Natural killer cell (primary cell): Measurements from ENCODE around the gene MINDY1. TPM values are rescaled to one million over a fixed set of nuclear protein-coding genes. Genes with fewer than 3 reads are reported as not detected.

ENCODE experiments used
- ATAC-seq, 3 donors: fragments of 150-1000 bp in 2 of 3; fragments of 200-7000 bp in 1 of 3; cut with Tn5 transposase; 1 replicate in 1 of 3; 2 replicates in 2 of 3; pipeline ENCODE4 v1.10.0; 2021; ENCODE audit warnings: mild to moderate bottlenecking in 2 of 3, moderate library complexity in 2 of 3
- DNase-seq, 2 donors: peaks; one replicate each; pipeline versions ENCODE4 v3.0.0 to v3.0.0-alpha.2; 2013 to 2021; ENCODE audit warnings: mixed read lengths in 1 of 2
- H3K27ac ChIP-seq: one replicate; pipeline ENCODE4 v1.5.1; 2013; ENCODE audit warnings: mild to moderate bottlenecking, low read length
- H3K27me3 ChIP-seq: one replicate; pipeline ENCODE4 v1.6.1; 2013; ENCODE audit warnings: low read length; ENCODE audit not compliant: control insufficient read depth, insufficient read depth
- H3K36me3 ChIP-seq: one replicate; pipeline ENCODE4 v1.6.1; 2013; ENCODE audit warnings: low read length; ENCODE audit not compliant: control insufficient read depth, insufficient read depth
- H3K4me1 ChIP-seq: one replicate; pipeline ENCODE4 v1.6.1; 2013; ENCODE audit warnings: low read length; ENCODE audit not compliant: control insufficient read depth, insufficient read depth
- H3K4me3 ChIP-seq: one replicate; pipeline ENCODE4 v1.5.1; 2013; ENCODE audit warnings: low read length
- H3K9me3 ChIP-seq: one replicate; pipeline ENCODE4 v1.6.1; 2013; ENCODE audit warnings: low read length; ENCODE audit not compliant: control insufficient read depth, insufficient read depth
- H3K27ac Mint-ChIP-seq, 2 donors: one replicate each; pipeline ENCODE4 v1.8.0; 2022; ENCODE audit warnings: mild to moderate bottlenecking in 2 of 2, mixed read lengths in 2 of 2, moderate library complexity in 1 of 2
- H3K27me3 Mint-ChIP-seq, 2 donors: one replicate each; pipeline ENCODE4 v1.8.0; 2022; ENCODE audit warnings: low read depth in 2 of 2, mixed read lengths in 2 of 2
- H3K36me3 Mint-ChIP-seq: one replicate; pipeline ENCODE4 v1.8.0; 2022; ENCODE audit warnings: mixed read lengths
- H3K4me1 Mint-ChIP-seq, 2 donors: one replicate each; pipeline ENCODE4 v1.8.0; 2022; ENCODE audit warnings: mixed read lengths in 2 of 2
- H3K4me3 Mint-ChIP-seq: one replicate; pipeline ENCODE4 v1.8.0; 2022; ENCODE audit warnings: mild to moderate bottlenecking, moderate library complexity, mixed read lengths
- H3K9me3 Mint-ChIP-seq, 2 donors: one replicate each; pipeline ENCODE4 v1.8.0; 2022; ENCODE audit warnings: mixed read lengths in 2 of 2
- WGBS: methylation state at CpG from one replicate; pipeline ENCODE4 v1.1.7; 2013; ENCODE audit warnings: missing lambda C conversion rate; ENCODE audit not compliant: insufficient coverage; 5-methylcytosine and 5-hydroxymethylcytosine counted together
- intact Hi-C: fragments of 100-400 bp; cut with micrococcal nuclease; formaldehyde crosslinking; loops from one replicate; pipeline ENCODE4 v1.14.2; 2022
- total RNA-seq, 4 donors: library from RNA; stranded (reverse); fragments of 120-200 nt in 1 of 4; gene quantifications; one replicate each; pipeline versions ENCODE4 v1.2.3 to v1.2.4, GENCODE V29; 2013 to 2022
- TF ChIP-seq, protein P1 (sequence below): fragments of 200-600 bp; IDR thresholded peaks from one replicate; pipeline ENCODE4 v1.8.0; 2022; ENCODE audit warnings: antibody characterized with exemption

MINDY1 gene
- total RNA-seq, 3 donors from 2014 or later (not counting 1 experiment from before 2014, with no cell fraction given) = 14.0 to 15.6 (median 15.2) TPM

DNA sequence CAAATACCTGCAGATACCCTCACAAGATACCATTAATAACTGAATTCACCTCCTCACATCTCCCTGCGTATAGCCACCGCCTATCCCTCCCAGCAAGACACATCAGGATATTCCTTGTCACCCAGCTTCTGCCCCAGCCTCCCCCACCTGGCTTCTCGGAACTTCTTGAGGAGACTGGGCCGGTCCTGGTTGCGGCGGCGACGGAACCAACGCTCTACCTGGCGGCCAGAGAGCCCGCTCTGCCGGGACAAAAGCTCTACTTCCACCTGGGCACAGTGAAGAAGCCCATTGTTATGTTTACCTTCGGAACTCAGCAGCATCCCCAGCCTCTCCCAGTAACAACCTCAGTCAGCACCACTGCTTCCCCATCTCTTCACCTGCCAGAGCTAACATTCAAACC lies 38.8 kb downstream of the MINDY1 start:
- H3K36me3 Mint-ChIP-seq = peaks cover 17% of the 10 kb centered on the region
- H3K9me3 Mint-ChIP-seq = no peaks in the 10 kb centered on the region
- DNase-seq (no peak), ATAC-seq (no peak)
- H3K27ac ChIP-seq = no peak overlapping the region
- TF ChIP-seq, protein P1, sequence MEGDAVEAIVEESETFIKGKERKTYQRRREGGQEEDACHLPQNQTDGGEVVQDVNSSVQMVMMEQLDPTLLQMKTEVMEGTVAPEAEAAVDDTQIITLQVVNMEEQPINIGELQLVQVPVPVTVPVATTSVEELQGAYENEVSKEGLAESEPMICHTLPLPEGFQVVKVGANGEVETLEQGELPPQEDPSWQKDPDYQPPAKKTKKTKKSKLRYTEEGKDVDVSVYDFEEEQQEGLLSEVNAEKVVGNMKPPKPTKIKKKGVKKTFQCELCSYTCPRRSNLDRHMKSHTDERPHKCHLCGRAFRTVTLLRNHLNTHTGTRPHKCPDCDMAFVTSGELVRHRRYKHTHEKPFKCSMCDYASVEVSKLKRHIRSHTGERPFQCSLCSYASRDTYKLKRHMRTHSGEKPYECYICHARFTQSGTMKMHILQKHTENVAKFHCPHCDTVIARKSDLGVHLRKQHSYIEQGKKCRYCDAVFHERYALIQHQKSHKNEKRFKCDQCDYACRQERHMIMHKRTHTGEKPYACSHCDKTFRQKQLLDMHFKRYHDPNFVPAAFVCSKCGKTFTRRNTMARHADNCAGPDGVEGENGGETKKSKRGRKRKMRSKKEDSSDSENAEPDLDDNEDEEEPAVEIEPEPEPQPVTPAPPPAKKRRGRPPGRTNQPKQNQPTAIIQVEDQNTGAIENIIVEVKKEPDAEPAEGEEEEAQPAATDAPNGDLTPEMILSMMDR = no peak
- no peaks in the 10 kb centered on the region for H3K9me3 ChIP-seq
- peak overlapping the region in 1 of 2 donors; percentile 68 for H3K27ac Mint-ChIP-seq
- no peaks in the 10 kb centered on the region for H3K27me3 ChIP-seq
- H3K4me1 ChIP-seq = peaks cover 21% of the 10 kb centered on the region
- intact Hi-C loops = no loop called here
- WGBS = 97% methylated on average over 13 of the region's 13 CpGs
- H3K4me1 Mint-ChIP-seq = peaks cover 29 to 41% of the 10 kb centered on the region in 2 donors
- no peak overlapping the region for H3K4me3 Mint-ChIP-seq
- no peaks in the 10 kb centered on the region for H3K27me3 Mint-ChIP-seq
- H3K4me3 ChIP-seq = no peak overlapping the region
- peaks cover 58% of the 10 kb centered on the region for H3K36me3 ChIP-seq

DNA sequence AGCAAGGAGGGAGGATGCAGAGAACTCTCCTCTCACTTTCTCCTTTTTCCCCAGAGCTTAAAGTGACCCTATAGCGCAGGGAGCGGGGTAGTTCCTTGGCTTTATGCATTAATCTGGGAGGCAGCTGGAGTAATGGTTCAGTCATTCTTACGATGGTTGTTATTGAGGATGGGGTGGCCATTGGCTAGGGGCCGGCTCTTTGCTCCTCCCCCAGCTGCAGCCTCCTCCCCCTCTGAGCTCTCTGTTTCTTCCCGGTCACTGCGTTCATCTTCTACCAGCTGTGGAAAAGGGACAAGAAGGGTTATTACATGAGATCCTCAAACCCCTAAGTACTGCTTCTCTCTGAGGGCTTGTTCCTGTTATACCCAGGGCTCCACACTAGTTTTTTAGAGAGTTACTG lies 40.7 kb downstream of the MINDY1 start:
- no peak for DNase-seq
- Histone ChIP-seq H3K27ac (no peak overlapping the region), H3K4me3 (no peak overlapping the region), H3K27me3 (no peaks in the 10 kb centered on the region), H3K4me1 (peaks cover 2% of the 10 kb centered on the region), H3K9me3 (no peaks in the 10 kb centered on the region), H3K36me3 (peaks cover 75% of the 10 kb centered on the region)
- 94% methylated on average over 3 of the region's 6 CpGs for WGBS
- H3K36me3 Mint-ChIP-seq = peaks cover 17% of the 10 kb centered on the region
- no peaks in the 10 kb centered on the region for H3K9me3 Mint-ChIP-seq
- no peaks in the 10 kb centered on the region for H3K27me3 Mint-ChIP-seq
- intact Hi-C loops = no loop called here
- H3K4me3 Mint-ChIP-seq = no peak overlapping the region
- ATAC-seq = no peak
- H3K4me1 Mint-ChIP-seq = peaks cover 10 to 21% of the 10 kb centered on the region in 2 donors
- TF ChIP-seq, protein P1 = no peak
- peak overlapping the region in 1 of 2 donors; percentile 9 for H3K27ac Mint-ChIP-seq

DNA sequence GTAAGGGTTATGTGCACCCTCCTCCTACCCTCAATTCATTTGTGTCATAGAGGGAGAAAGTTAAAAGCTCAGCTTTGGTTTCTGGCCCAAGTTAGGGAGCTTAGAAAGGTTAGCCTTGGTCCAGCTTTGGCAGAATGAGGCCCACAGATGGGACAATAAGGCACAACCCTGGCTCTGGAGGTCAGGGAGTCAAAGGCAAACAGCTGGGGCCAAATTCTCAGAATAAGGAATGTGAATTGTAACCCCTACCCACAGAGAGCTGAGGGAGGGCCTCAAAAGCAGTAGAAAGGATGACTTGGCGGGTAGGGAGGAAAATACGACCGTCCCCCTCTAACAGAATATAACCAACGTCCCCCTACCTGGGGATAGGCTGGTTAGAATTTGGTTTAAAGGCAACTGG lies 41.1 kb downstream of the MINDY1 start:
- DNase-seq = no peak
- Mint-ChIP-seq H3K4me1 (peaks cover 6 to 17% of the 10 kb centered on the region in 2 donors), H3K9me3 (no peaks in the 10 kb centered on the region), H3K27me3 (no peaks in the 10 kb centered on the region), H3K27ac (no peak overlapping the region), H3K4me3 (no peak overlapping the region), H3K36me3 (peaks cover 17% of the 10 kb centered on the region)
- Histone ChIP-seq H3K27ac (no peak overlapping the region), H3K4me1 (no peaks in the 10 kb centered on the region), H3K36me3 (peaks cover 79% of the 10 kb centered on the region), H3K27me3 (no peaks in the 10 kb centered on the region), H3K9me3 (no peaks in the 10 kb centered on the region), H3K4me3 (no peak overlapping the region)
- TF ChIP-seq, protein P1 = no peak
- no peak for ATAC-seq
- WGBS = no CpG with 5 or more reads among the region's 4 CpGs
- intact Hi-C loops = no loop called here

DNA sequence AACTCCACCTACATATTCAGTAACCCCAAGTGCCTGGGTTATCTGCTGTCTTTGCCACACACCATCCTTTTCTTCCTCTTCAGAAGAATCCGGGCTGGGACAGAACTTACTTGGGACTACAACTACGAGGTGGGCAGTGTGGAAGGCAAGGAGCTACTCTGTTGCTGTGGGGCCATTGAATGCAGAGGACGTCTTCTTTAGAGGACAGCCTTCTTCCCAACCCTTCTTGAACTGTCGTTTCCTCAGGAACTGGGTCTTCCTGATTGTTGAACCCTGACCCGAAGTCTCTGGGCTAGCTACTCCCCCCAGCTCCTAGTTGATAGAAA lies 42.6 kb downstream of the MINDY1 start:
- Mint-ChIP-seq H3K4me1 (peaks cover 0 to 12% of the 10 kb centered on the region in 2 donors), H3K27ac (peak overlapping the region in 1 of 2 donors; percentile 7), H3K9me3 (no peaks in the 10 kb centered on the region), H3K27me3 (no peaks in the 10 kb centered on the region), H3K36me3 (peaks cover 17% of the 10 kb centered on the region), H3K4me3 (no peak overlapping the region)
- ATAC-seq = no peak
- Histone ChIP-seq H3K27me3 (no peaks in the 10 kb centered on the region), H3K9me3 (no peaks in the 10 kb centered on the region), H3K4me1 (no peaks in the 10 kb centered on the region), H3K36me3 (peaks cover 90% of the 10 kb centered on the region), H3K27ac (no peak overlapping the region), H3K4me3 (no peak overlapping the region)
- intact Hi-C loops = no loop called here
- WGBS = 97% methylated on average over 5 of the region's 5 CpGs
- no peak for DNase-seq
- TF ChIP-seq, protein P1 = no peak
